Renal cortex interstitium (tissue), 11 donors: Measurements from ENCODE around the gene GRIA4. TPM values are rescaled to one million over a fixed set of nuclear protein-coding genes. Genes with fewer than 3 reads are reported as not detected.
"Not testable (repeated sequence)": the region's sequence is repeated elsewhere in the genome, so short reads cannot be mapped to it uniquely, and the experiment has no call there.

ENCODE experiments used
- DNase-seq, 11 donors: peaks; one replicate each; pipeline ENCODE4 v3.0.0-alpha.2; 2013; ENCODE audit warnings: low read depth in 9 of 11, low spot score in 4 of 11; ENCODE audit errors: extremely low read depth in 1 of 11
- polyA plus RNA-seq, 3 donors: library from polyadenylated mRNA; unstranded; fragments of 120-200 nt; gene quantifications; one replicate each; pipeline ENCODE4 v1.2.1, GENCODE V29; 2013; ENCODE audit not compliant: insufficient read length in 3 of 3

The GRIA4 gene
- polyA plus RNA-seq, 3 donors = 0.38 to 1.0 (median 0.95) TPM

DNA sequence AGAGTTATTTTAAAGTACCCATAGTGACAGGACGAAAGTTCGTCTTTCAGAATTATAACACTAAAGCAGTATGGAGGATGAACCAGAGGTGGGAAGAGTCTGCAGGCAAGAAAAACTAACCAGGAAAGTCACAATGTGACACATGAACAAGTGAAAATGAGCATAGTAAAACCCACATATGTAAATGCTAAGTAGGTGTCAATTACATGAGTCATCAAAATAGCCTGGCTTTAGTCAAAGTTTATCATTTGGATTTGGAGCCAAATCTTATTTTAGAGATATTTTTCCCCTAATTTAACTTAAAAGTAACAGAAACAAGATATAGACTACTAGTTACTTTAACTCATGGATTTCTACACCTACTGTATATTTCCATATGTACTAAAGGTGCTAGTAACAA is 159.8 kb downstream of the GRIA4 start:
- no peak for DNase-seq

DNA sequence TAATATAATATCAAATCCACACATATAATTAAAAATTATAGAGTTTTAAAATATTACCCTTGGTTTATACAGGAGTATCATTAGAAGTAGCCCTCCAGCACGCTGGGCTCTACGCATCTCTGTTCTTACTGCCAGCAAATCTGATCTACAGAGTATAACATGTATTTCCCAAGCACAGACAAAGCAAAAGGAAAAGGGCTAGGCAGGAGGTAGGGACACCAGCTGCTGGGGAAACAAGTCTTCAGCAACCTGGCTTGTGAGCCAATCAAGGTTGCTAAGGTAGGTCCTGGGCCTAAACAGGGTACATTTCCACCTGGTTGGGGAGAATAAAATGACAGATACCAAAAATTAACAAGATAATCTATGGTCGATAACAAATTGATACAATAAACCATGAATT is 163.6 kb downstream of the GRIA4 start:
- not testable (repeated sequence) for DNase-seq

DNA sequence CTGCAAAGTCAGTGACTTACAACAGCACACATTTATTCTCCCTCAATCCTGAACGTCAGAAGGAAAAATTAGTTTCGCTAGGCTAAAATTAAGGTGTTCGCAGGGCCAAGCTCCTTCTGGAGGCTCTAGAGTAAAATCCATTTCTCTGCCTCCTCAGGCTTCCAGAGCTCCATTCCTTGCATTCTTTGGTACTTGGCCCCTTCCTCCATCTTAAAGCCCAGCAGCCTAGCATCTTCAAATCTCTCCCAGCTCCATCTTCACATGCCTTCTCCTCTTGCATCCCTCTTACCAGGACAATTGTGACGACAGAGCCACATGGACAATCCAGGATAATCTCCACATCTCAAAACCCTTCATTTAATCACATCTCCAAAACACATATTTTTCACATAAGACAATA is 165.0 kb downstream of the GRIA4 start:
- no peak for DNase-seq

DNA sequence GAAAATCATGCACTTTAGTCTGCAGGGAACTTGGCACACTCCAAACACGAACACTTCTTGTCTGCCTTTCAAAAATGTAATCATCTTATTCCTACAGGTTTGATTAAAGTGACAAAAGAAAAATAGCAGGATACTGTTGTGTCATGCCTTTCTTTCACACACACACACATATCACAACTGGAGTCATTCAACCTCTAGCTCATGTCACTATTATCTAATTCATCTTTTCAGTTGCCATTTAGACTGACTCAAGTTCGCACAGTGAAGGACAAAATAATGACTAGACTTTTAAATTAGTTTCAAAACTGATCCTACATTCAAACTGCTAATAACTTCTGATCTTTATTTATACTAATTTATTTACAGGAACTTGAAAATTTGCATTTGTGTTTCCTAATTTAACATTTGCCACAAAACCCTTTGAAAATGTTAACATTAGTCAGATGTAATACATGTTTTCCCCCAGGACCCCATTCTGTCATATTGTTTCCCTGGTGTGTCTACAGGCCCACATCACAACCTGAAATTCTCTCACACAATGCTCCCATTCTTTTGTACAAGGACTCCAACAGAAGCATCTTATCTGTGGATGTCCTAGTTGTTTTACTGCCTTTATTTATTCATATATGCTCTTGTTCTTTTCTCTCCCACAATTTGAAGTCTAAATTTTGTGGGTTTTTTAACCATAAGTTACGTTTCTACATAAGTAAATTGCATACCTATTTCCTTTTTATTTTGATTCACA is 171.1 kb downstream of the GRIA4 start:
- DNase-seq = no peak

DNA sequence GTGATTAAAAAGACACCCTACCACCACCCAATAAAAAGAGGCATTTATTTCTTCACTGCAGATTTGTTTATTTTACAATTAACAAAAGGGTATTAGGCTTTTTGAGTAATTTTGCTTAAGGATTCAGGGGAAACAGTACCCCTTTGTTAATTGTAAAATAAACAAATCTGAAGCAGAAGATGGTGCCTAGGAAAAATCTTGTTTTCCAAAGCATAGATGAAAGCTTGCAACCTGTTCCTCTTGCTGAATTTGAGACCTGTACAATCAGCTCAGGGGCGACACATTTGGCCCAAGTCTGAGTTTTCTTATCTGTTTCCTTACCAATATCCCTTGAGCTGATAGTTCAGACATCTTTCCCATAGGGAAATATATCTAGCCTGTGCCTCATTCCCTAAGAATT is 171.9 kb downstream of the GRIA4 start:
- DNase-seq = no peak

DNA sequence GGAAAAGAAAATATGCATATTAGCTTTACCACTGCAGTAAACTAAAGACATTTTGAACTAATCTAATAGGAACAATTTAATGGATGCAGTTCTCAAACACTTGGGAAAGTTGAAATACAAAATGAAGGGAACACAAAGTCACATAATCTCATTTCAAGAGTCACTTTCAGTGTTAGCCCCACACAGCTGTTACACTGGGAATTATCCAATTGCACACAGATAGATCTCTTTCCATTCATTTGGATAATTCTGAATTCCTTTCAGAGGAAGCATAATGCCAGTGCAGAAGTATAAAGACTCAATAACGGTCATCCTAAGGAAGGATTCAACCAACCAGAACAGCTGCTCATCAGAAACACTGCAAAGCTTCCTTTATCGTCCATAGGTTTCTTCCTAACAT is 173.3 kb downstream of the GRIA4 start:
- DNase-seq = no peak

DNA sequence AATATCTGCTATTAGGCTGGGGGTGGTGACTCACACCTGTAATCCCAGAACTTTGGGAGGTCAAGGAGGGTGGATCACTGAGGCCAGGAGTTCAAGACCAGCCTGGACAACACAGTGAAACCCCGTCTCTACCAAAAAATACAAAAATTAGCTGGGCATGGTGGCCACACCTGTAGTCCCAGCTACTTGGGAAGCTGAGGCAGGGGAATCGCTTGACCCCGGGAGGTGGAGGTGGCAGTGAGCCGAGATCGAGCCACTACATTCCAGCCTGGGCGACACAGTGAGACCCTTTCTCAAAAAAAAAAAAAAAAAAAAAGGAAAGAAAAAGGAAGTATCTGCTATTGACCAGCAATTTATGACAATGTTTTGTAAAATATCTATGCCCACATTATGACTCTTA is 176.0 kb downstream of the GRIA4 start:
- not testable (repeated sequence) for DNase-seq

DNA sequence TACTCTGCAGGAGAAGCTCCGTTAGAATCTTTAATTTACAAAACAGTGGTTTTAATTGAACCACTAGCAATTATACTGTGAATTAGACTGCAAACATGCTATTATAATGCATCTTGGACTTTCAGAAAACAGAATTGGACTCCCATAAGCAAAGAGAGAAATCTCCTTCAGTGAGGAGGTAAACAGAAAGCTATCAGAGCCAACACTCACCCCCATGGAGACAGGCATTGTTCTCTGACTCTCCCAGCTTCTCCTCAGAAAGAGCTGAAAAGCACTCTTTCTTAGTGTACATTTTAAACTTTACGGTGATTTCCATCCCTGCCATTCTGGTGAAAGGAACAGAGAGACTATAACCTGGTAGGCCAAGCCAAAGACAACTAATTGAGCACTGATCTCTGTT is 176.9 kb downstream of the GRIA4 start:
- no peak for DNase-seq

DNA sequence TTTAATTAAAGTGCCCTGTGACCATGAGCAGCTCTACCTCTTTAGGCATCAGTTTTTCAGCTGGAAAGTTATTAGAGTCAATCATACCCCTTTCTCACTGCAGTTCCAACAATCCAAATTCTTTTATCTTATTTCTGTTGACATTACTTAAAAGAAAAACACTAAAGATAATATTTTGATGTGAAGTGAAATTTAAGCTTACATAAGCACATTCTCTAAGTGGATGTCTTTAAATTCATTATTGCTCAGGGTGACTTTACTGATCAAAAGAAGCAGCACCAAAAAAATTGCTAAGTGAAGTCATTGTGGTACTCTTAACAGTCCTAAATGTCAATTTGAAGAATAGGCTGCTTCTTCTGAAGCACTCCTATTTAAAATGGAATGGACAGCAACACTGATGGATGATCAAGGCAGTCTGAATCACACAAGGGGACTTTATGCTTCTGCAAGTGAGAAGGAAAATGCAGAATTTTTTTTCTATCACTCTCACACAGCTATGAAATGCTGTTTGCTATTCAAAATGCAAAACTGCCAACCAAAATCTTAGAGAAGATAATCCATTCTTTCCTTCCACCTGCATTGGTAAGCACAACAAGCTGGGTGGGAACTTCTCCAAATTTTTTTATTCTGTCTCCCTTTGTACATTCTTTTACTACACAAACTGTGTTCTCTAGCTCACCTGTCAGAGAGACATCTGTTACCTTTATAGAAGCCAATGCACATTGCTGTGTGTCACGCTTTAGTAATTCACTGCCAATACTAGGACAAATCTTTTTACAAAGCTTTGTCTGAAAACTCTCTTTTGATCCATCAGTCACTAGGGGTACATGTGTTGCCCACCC is 179.9 kb downstream of the GRIA4 start:
- DNase-seq = no peak

DNA sequence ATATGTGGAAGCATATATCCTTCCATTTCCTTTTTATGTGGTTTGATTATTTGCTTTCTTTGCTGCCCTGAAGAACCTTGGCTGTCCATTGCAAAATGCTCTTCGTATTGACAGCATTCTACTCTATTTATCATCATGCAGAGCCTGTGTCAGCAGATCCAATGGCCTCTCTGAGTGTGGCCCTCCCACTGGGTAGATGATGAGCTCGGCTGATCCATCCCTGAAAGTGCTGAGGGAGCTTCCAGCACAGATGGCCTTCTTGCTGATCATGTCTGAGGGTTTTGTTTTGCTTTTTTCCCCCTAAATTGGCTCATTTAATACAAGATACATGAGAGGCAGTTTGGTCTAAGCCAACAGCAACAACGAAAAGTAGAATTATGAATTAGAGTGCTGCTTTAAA is 181.0 kb downstream of the GRIA4 start:
- no peak for DNase-seq

DNA sequence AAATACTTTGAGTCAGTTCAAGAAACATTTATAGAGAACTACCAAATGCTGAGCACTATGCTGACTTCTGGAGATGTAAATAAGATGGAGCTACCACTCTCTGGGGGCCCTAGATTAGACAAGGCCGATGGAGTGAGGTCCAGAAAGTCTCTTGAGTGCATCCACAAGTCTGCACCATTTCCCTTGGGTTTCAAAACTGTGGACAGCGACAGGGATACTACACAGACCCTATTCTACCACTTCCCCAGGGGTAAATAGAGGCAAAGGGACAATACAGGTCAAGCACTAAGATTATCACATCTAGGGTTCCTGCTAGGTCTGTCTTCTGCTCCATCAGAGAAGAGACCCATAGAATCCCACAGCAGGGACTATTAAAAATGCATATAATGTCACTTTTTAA is 183.2 kb downstream of the GRIA4 start:
- DNase-seq = no peak

DNA sequence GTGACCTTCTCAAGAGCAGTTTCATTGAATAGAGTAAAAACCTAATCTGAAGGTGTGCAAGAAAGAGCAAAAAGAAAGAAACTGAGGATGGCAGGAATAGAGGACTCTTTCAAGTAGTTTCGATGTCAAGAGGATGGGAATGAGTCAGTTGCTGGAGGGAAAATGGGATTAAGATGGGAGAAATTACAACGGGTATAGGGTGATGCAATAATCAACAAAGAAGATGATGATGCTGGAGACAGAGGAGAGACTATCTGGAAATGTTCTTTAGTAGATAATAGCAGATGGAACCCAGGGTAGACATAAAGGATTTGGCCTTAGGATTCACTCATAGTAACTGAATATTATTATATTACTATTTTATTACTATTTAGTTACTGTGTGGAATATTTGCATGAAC is 189.4 kb downstream of the GRIA4 start:
- DNase-seq = no peak

DNA sequence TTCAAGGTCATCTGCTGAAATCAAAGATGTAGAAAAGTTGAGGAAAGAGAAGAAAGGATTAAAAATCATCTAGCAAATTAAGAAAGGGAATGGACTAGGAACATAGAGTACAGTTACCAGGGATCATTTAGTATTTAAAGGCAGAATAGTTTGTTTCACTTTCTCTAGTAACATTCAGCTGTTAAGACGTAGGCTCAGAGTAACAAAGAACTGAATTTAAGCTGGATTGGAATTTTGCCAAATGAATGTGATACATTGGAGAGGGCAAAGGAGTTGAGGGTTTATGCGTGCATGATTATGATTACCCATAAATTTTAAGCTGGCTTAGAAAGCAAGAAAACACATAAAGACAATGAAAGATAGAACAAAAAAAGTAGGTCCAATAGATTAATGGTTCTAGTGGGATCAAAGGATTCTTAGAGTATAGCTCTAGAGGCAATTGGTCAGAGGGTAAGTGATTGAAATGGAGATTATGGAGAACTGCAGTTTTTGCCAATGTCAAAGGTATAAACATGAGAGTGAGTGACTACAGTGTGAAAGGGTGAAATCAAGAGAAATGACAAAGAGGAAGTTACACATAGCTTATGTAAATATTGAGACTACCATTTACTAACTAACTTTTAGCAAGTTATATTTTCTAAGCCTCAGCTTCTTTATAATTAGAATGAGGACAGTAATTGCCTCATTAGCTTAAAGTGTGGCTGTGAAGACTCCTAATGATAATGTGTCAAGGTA is 190.0 kb downstream of the GRIA4 start:
- DNase-seq = no peak

DNA sequence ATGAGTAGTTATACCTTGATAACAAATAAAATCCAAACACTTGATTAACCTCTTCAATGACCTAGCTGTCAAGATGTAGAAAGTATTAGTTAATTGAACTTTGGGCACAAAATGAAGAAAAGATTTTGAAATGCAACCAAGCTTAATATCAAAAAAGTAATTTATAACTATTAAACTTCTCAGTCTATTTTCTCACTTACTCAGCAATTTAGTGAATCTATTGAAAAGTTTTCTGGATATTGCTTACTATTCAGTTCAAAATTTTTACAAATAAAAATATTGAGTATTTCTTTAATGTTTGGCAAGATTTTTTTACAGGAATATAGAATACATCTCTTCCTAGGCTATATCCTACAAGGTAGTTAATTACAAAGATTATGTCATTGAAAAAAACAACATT is 192.5 kb downstream of the GRIA4 start:
- DNase-seq = no peak

DNA sequence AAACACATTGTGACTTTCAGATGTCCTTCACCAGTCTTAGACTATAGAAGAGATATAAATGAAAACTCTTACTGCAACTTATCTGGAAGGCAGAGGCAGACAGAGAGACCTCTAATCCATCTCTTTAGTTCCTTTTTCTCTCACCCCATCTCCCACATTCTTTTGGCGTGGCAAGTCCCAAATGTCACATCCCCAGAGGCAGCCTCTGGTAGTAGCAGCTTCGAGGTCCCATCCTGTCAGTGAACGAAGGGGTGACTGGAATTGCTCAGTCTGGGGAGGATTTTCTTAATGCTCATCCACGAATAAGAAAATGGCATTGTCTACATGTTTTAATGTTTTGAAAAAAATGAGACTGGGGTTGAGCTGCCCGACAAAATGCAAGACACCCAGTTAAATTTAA is 201.4 kb downstream of the GRIA4 start:
- DNase-seq = no peak

DNA sequence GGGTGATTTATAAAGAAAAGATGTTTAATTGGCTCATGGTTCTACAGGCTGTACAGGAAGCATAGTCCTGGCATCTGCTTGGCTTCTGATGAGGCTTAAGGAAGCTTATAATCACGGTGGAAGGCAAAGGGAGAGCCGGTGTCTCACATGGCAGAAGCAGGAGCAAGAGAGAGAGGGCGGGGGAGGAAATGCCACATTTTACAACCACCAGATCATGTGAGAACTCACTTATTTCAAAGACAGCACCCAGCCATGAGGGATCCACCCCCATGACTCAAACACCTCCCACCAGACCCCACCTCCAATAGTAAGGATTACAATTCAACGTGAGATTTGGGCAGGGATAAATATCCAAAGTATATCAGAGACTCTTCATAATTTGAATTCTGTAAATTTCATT is 211.5 kb downstream of the GRIA4 start:
- no peak for DNase-seq

DNA sequence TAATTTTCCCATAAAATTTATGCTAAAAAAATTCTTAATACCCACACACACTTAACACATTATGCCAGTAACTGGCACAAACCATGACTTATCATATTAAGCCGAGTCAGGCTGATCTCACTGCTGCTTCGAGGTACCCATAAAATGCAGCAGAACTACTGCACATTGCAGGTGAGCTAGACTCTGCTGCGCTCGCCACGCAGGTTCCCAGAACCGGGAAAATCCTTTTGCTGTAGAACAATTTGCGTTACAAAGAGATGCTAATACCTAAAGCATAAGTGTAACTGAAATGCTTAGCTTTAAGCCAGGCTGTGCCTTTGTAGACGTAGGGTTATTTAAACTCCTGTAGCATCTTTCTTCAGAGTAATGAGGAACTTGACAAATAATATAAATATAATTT is 211.9 kb downstream of the GRIA4 start:
- DNase-seq = no peak

DNA sequence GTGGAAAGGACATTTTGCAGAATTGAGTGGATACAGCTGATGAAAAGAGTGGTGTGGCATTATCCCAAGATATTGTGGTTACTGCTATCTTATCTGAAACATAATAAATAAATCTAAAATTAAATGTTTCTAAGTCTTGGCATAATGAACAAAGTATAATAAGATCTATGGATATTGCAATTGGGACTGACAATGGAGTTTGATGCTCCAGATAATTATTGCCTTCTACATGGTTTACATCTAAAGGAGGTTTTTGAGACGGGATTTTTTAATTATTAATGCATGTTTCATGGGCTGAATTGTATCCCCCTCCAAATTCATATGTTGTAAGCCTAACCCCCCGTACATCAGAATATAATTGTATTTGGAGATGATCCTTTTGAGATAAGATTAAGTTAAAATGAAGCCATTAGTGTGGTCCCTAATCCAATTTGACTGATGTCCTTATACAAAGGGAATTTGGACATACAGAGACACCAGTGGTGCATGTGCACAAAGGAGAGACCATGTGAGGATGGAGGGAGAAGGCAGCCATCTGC is 213.7 kb downstream of the GRIA4 start:
- no peak for DNase-seq

DNA sequence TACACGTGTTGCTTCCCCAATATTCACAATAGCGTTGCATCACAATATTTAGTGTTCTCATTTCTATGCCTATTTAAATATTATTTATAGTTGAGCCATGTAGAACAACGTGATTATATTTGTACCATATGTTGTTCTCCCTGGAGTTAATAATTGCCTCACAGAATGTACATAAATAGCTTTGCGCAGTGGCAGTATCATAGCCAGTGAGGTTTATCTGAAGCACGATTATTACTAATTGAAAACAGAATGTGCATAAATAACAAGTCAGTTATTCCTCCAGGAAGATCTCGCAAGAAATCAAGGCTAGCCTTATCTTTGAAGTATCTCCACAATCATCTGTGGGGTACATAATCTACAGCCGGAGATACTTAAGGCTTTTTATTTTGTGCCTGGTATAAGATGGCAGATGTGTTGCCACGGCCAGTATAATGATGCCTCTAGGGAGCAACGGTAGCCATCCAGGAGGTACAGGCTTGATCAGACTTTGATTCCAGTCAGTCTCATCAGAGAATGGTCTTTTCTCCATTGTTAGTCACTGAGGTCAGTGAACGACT is 214.7 kb downstream of the GRIA4 start:
- no peak for DNase-seq
